Upper lobe of left lung (tissue), 4 donors: ENCODE measurements around the gene KIRREL1.
A peak's percentile ranks its signal among the peaks of the same experiment; 100 is the strongest.

Experiments used
- EP300 ChIP-seq, 4 donors: sonication (generic); formaldehyde crosslinking; IDR thresholded peaks; one replicate each; pipeline ENCODE4 v1.5.1; 2017; ENCODE audit warnings: antibody characterized with exemption in 4 of 4, control low read depth in 2 of 4
- POLR2A ChIP-seq, 4 donors: fragments of 450-650 bp; IDR thresholded peaks; one replicate each; pipeline ENCODE4 v1.5.1; 2016 to 2017; ENCODE audit warnings: antibody characterized with exemption in 4 of 4, mild to moderate bottlenecking in 2 of 4
- POLR2AphosphoS5 ChIP-seq, 2 donors: sonication (generic); formaldehyde crosslinking; IDR thresholded peaks; one replicate each; pipeline ENCODE4 v1.5.1; 2017; ENCODE audit warnings: antibody characterized with exemption in 2 of 2
- TF ChIP-seq, protein P1 (sequence below), 6 experiments: fragments of 450-650 bp in 4 of 6; fragments of 200-600 bp in 2 of 6; sonication (generic) in 2 of 6; IDR thresholded peaks; one replicate each; pipeline ENCODE4 v1.5.1; 2016 to 2019; ENCODE audit warnings: antibody characterized with exemption in 6 of 6

DNA sequence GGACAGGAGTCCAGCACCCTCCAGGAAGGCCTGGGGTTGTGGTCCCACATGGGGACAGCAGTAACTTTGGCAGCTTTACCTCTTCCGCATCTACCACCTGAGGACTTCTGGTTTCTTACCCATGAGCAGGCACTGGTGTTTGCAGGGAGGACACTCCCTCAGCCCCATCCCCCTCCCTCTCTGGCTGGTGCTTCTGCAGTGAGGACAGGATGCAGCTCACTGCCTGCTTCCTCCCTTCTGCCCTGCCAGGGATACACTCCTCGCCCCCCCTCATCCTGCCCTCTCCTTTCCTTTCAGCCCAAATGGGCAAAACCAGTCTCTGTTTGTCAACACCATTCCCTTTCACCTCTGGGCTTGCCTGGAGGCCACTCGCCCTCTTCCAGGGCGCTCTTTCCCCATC is 62.4 kb downstream of the KIRREL1 start:
- TF ChIP-seq POLR2A (IDR thresholded peaks at IDR 0.05) (no peak), EP300 (IDR thresholded peaks at IDR 0.05) (no peak), POLR2AphosphoS5 (IDR thresholded peaks at IDR 0.05) (peak in 1 of 2 donors; percentile 22)
- TF ChIP-seq, protein P1, sequence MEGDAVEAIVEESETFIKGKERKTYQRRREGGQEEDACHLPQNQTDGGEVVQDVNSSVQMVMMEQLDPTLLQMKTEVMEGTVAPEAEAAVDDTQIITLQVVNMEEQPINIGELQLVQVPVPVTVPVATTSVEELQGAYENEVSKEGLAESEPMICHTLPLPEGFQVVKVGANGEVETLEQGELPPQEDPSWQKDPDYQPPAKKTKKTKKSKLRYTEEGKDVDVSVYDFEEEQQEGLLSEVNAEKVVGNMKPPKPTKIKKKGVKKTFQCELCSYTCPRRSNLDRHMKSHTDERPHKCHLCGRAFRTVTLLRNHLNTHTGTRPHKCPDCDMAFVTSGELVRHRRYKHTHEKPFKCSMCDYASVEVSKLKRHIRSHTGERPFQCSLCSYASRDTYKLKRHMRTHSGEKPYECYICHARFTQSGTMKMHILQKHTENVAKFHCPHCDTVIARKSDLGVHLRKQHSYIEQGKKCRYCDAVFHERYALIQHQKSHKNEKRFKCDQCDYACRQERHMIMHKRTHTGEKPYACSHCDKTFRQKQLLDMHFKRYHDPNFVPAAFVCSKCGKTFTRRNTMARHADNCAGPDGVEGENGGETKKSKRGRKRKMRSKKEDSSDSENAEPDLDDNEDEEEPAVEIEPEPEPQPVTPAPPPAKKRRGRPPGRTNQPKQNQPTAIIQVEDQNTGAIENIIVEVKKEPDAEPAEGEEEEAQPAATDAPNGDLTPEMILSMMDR (IDR thresholded peaks at IDR 0.05), result no peak
